ENCODE data around the gene IQGAP2.

Gene IQGAP2

GRCh38 chr5:76386360-76386759 lies 16.7 kb upstream of the IQGAP2 start:
- Histone ChIP-seq H3K9me3 (ENCODE audit: insufficient read depth, low read depth, low read length) (no peaks in the 10 kb centered on the region), H3K4me1 (ENCODE audit: insufficient read depth, low read length, poor library complexity, severe bottlenecking) (peaks cover 25% of the 10 kb centered on the region)

GRCh38 chr5:76388236-76388635 lies 14.8 kb upstream of the IQGAP2 start:
- Histone ChIP-seq H3K27me3 (ENCODE audit: insufficient read depth, low read length, poor library complexity, severe bottlenecking) (no peaks in the 10 kb centered on the region), H3K9ac (ENCODE audit: low read depth, low read length, poor library complexity, severe bottlenecking) (no peak overlapping the region), H3K4me1 (ENCODE audit: insufficient read depth, low read length, poor library complexity, severe bottlenecking) (peaks cover 35% of the 10 kb centered on the region), H3K9me2 (replicated peaks; ENCODE audit: low read depth, low read length) (no peaks in the 10 kb centered on the region), H3K79me2 (ENCODE audit: insufficient read depth, low read length) (no peaks in the 10 kb centered on the region), H3K9me3 (ENCODE audit: insufficient read depth, low read depth, low read length) (no peaks in the 10 kb centered on the region), H3K36me3 (ENCODE audit: insufficient read depth, low read length) (no peaks in the 10 kb centered on the region), H4K20me1 (ENCODE audit: insufficient read depth, low read length, poor library complexity, severe bottlenecking) (no peaks in the 10 kb centered on the region), H3K4me2 (ENCODE audit: low read depth, low read length, poor library complexity, severe bottlenecking) (no peak overlapping the region), H2AFZ (ENCODE audit: low read length) (no peak overlapping the region), H3K4me3 (ENCODE audit: low read length, poor library complexity, severe bottlenecking) (no peak overlapping the region), H3F3A (ENCODE audit: low read depth) (no peaks in the 10 kb centered on the region)
- no peak for TF ChIP-seq CTCF (conservative IDR thresholded peaks at IDR 0.05; ENCODE audit: low read length)
- TF ChIP-seq EZH2phosphoT487 (IDR thresholded peaks at IDR 0.05; ENCODE audit: borderline replicate concordance), result no peak

More at GRCh38 chr5:76386360-76386759, 16.7 kb upstream of the IQGAP2 start:
- Histone ChIP-seq H3F3A (ENCODE audit: low read depth) (no peaks in the 10 kb centered on the region), H4K20me1 (ENCODE audit: insufficient read depth, low read length, poor library complexity, severe bottlenecking) (no peaks in the 10 kb centered on the region), H2AFZ (ENCODE audit: low read length) (no peak overlapping the region), H3K79me2 (ENCODE audit: insufficient read depth, low read length) (no peaks in the 10 kb centered on the region), H3K4me2 (ENCODE audit: low read depth, low read length, poor library complexity, severe bottlenecking) (no peak overlapping the region), H3K4me3 (ENCODE audit: low read length, poor library complexity, severe bottlenecking) (no peak overlapping the region), H3K27me3 (ENCODE audit: insufficient read depth, low read length, poor library complexity, severe bottlenecking) (no peaks in the 10 kb centered on the region), H3K9me2 (replicated peaks; ENCODE audit: low read depth, low read length) (no peaks in the 10 kb centered on the region), H3K36me3 (ENCODE audit: insufficient read depth, low read length) (no peaks in the 10 kb centered on the region), H3K9ac (ENCODE audit: low read depth, low read length, poor library complexity, severe bottlenecking) (no peak overlapping the region)
- no peak for TF ChIP-seq EZH2phosphoT487 (IDR thresholded peaks at IDR 0.05; ENCODE audit: borderline replicate concordance)
- no peak for TF ChIP-seq CTCF (conservative IDR thresholded peaks at IDR 0.05; ENCODE audit: low read length)

GRCh38 chr5:76388791-76389512 lies 14.1 kb upstream of the IQGAP2 start:
- H3K9ac ChIP-seq (ENCODE audit: low read depth, low read length, poor library complexity, severe bottlenecking), result no peak overlapping the region
- no peaks in the 10 kb centered on the region for H3K79me2 ChIP-seq (ENCODE audit: insufficient read depth, low read length)
- no peaks in the 10 kb centered on the region for H3K36me3 ChIP-seq (ENCODE audit: insufficient read depth, low read length)
- no peak overlapping the region for H2AFZ ChIP-seq (ENCODE audit: low read length)
- TF ChIP-seq EZH2phosphoT487 (IDR thresholded peaks at IDR 0.05; ENCODE audit: borderline replicate concordance), result no peak
- no peak for TF ChIP-seq CTCF (conservative IDR thresholded peaks at IDR 0.05; ENCODE audit: low read length)
- H3K27me3 ChIP-seq (ENCODE audit: insufficient read depth, low read length, poor library complexity, severe bottlenecking), result no peaks in the 10 kb centered on the region
- no peaks in the 10 kb centered on the region for H3F3A ChIP-seq (ENCODE audit: low read depth)
- no peaks in the 10 kb centered on the region for H4K20me1 ChIP-seq (ENCODE audit: insufficient read depth, low read length, poor library complexity, severe bottlenecking)
- H3K4me3 ChIP-seq (ENCODE audit: low read length, poor library complexity, severe bottlenecking), result no peak overlapping the region
- H3K9me3 ChIP-seq (ENCODE audit: insufficient read depth, low read depth, low read length), result no peaks in the 10 kb centered on the region
- H3K4me1 ChIP-seq (ENCODE audit: insufficient read depth, low read length, poor library complexity, severe bottlenecking), result peaks cover 40% of the 10 kb centered on the region
- H3K9me2 ChIP-seq (replicated peaks; ENCODE audit: low read depth, low read length), result no peaks in the 10 kb centered on the region
- H3K4me2 ChIP-seq (ENCODE audit: low read depth, low read length, poor library complexity, severe bottlenecking), result no peak overlapping the region
